Transverse colon (tissue), 4 donors: ENCODE measurements around the gene SETD3. TPM values are rescaled to one million over a fixed set of nuclear protein-coding genes. Genes with fewer than 3 reads are reported as not detected.

ENCODE experiments used
- DNase-seq: peaks from one replicate; pipeline ENCODE4 v3.0.0-alpha.2; 2019
- H3K27ac ChIP-seq, 4 donors: fragments of 200-600 bp; sonication (generic); 2 replicates each; pipeline ENCODE4 v1.5.1; 2016 to 2018; ENCODE audit warnings: inconsistent platforms in 4 of 4
- H3K27me3 ChIP-seq: fragments of 200-600 bp; sonication (generic); 2 replicates; pipeline ENCODE4 v1.5.1; 2017; ENCODE audit warnings: inconsistent platforms
- H3K36me3 ChIP-seq, 4 donors: fragments of 200-600 bp; sonication (generic); 2 replicates each; pipeline ENCODE4 v1.5.1; 2017 to 2019; ENCODE audit warnings: inconsistent platforms in 4 of 4
- H3K4me1 ChIP-seq, 4 donors: fragments of 200-600 bp; sonication (generic); 2 replicates each; pipeline ENCODE4 v1.5.1; 2017 to 2020; ENCODE audit warnings: inconsistent platforms in 4 of 4
- H3K4me3 ChIP-seq, 4 donors: fragments of 200-600 bp; sonication (generic); 1 replicate in 1 of 4; 2 replicates in 3 of 4; pipeline versions ENCODE4 v1.5.1 to v1.6.1; 2017 to 2019; ENCODE audit warnings: inconsistent platforms in 4 of 4
- H3K9me3 ChIP-seq, 2 donors: fragments of 200-600 bp; sonication (generic); 2 replicates each; pipeline ENCODE4 v1.5.1; 2017 to 2019; ENCODE audit warnings: inconsistent platforms in 2 of 2
- CTCF ChIP-seq, 5 experiments: fragments of 200-600 bp in 3 of 5; fragments of 450-650 bp in 2 of 5; sonication (generic) in 3 of 5; IDR thresholded peaks; 1 replicate in 2 of 5; 2 replicates in 3 of 5; pipeline ENCODE4 v1.5.1; 2016 to 2017; ENCODE audit warnings: antibody characterized with exemption in 5 of 5, inconsistent platforms in 3 of 5, mild to moderate bottlenecking in 2 of 5, moderate library complexity in 1 of 5
- EP300 ChIP-seq: sonication (generic); formaldehyde crosslinking; IDR thresholded peaks from one replicate; pipeline ENCODE4 v1.6.1; 2017; ENCODE audit warnings: antibody characterized with exemption, low read depth
- POLR2A ChIP-seq: fragments of 450-650 bp; IDR thresholded peaks from one replicate; pipeline ENCODE4 v1.6.1; 2016; ENCODE audit warnings: antibody characterized with exemption, mild to moderate bottlenecking, moderate library complexity
- POLR2AphosphoS5 ChIP-seq, 3 donors: sonication (generic); formaldehyde crosslinking; IDR thresholded peaks; one replicate each; pipeline ENCODE4 v1.6.1; 2016; ENCODE audit warnings: antibody characterized with exemption in 3 of 3
- WGBS, 2 donors: methylation state at CpG; one replicate each; pipeline ENCODE4 v1.1.5; 2018; ENCODE audit warnings: low coverage in 1 of 2; 5-methylcytosine and 5-hydroxymethylcytosine counted together
- in situ Hi-C, 4 donors: fragments of 200-750 bp; cut with MboI; loops; one replicate each; pipeline versions ENCODE4 v1.15.0 to v1.15.1; 2017; ENCODE audit warnings: low sequenced_read_pairs in 3 of 4, low pct_ligation_motif_present in 1 of 4, low pct_unique_long_range_greater_than_20kb in 1 of 4
- intact Hi-C: fragments of 100-400 bp; cut with DNase I; formaldehyde crosslinking; loops from one replicate; pipeline ENCODE4 v1.15.1; 2023; ENCODE audit warnings: low total_unique reads
- total RNA-seq, 4 donors: library from RNA; depleted of rRNA; stranded (reverse); fragments of >200 nt; gene quantifications; one replicate each; pipeline ENCODE4 v1.1.0, GENCODE V29; 2016

The SETD3 gene
- total RNA-seq, 4 donors from 2014 or later, result 50.1 to 224 (median 68.8) TPM

GRCh38 chr14:99359906-99360305 lies 120.8 kb downstream of the SETD3 start:
- intact Hi-C loops (no loop called here), in situ Hi-C loops (no loop called here)
- Histone ChIP-seq H3K4me1 (no peaks in the 10 kb centered on the region), H3K4me3 (no peak overlapping the region), H3K9me3 (no peaks in the 10 kb centered on the region), H3K27ac (no peak overlapping the region), H3K27me3 (no peaks in the 10 kb centered on the region), H3K36me3 (no peaks in the 10 kb centered on the region)
- TF ChIP-seq CTCF (IDR thresholded peaks at IDR 0.05) (no peak), EP300 (no peak), POLR2A (no peak), POLR2AphosphoS5 (IDR thresholded peaks at IDR 0.05) (no peak)
- WGBS, 2 donors, result 82 to 90% methylated on average over 4 to 5 of the region's 5 CpGs
- DNase-seq, result no peak

DNA sequence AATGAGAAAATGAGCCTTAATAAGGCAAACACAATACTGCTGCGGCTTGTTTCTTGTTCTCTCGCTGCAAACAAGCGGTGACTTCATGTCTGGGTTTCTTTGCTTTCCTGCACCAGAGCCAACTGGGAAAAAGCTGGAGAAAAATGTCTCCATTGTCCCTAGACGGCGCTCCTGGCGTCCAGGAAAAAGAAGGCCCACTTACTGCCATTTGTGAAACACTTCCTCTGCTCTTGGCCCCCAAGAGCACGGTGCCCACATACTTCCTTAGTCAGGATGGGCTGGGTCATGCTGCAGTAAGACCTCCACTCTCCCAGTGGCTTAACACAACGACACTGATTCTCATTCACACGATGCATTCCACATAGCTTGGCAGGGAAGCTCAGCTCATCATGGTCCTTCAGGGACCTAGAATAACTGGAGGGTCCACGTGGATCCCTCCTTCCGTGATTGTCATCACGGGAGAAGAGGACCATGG lies 122.7 kb downstream of the SETD3 start:
- TF ChIP-seq POLR2AphosphoS5 (IDR thresholded peaks at IDR 0.05) (no peak), POLR2A (no peak), EP300 (no peak), CTCF (IDR thresholded peaks at IDR 0.05) (no peak)
- intact Hi-C loops, result no loop called here

DNA sequence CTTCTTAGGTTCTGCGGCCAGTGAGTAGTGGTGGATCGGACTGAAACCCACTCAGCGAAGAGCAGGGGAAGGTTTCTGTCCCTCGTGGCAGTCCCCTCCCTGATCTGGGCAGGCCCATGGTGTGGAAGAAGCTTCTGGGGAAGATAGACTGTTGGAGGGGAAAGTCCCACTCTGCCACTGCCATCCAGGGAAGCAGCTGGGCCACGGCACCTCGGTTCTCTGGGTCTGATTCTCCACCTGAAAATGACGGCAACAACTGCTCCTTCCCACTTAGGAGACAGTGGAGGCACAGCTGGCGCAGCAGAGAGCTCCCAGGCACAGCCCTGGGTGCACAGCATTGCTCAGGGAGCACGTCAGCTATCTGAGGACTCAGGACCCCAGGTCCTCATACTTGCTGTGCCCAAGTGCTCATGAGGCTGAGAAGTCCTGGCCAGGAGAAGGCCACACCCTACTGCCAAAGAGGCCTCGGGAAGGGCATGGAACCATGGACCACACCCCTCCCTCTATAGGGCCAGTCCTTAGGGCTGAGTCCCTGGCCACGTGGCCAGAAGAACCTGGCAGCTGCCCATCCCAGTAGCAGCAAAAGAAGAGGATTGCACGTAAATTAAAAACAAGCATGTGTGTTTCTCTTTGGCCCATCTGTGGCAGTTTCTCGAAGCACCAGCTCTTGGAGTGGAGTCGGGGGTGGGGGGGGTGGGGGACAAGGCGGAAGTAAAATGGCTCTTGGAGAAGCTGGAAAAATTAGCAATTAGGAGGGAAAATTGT lies 123.3 kb downstream of the SETD3 start:
- in situ Hi-C loops, result no loop called here
- 69 to 73% methylated on average over 4 to 15 of the region's 15 CpGs for WGBS, 2 donors
- no peak for TF ChIP-seq EP300
- TF ChIP-seq POLR2A, result no peak
- TF ChIP-seq CTCF (IDR thresholded peaks at IDR 0.05), result no peak
- no peak for TF ChIP-seq POLR2AphosphoS5 (IDR thresholded peaks at IDR 0.05)

More for the DNA sequence above, 122.7 kb downstream of the SETD3 start:
- no peaks in the 10 kb centered on the region for H3K36me3 ChIP-seq
- H3K9me3 ChIP-seq, result no peaks in the 10 kb centered on the region
- H3K4me1 ChIP-seq, result no peaks in the 10 kb centered on the region
- WGBS, 2 donors, result 73 to 92% methylated on average over 3 to 12 of the region's 12 CpGs
- H3K27me3 ChIP-seq, result no peaks in the 10 kb centered on the region
- no peak overlapping the region for H3K4me3 ChIP-seq
- no peak for DNase-seq
- no peak overlapping the region for H3K27ac ChIP-seq
- in situ Hi-C loops, result no loop called here

GRCh38 chr14:99356031-99356608 lies 124.5 kb downstream of the SETD3 start:
- no peak for DNase-seq
- Histone ChIP-seq H3K4me3 (no peak overlapping the region), H3K36me3 (no peaks in the 10 kb centered on the region), H3K27me3 (no peaks in the 10 kb centered on the region), H3K4me1 (no peaks in the 10 kb centered on the region), H3K9me3 (no peaks in the 10 kb centered on the region), H3K27ac (no peak overlapping the region)
- TF ChIP-seq POLR2AphosphoS5 (IDR thresholded peaks at IDR 0.05), result no peak
- TF ChIP-seq POLR2A, result no peak
- no peak for TF ChIP-seq CTCF (IDR thresholded peaks at IDR 0.05)
- TF ChIP-seq EP300, result no peak
- in situ Hi-C loops, result no loop called here
- intact Hi-C loops, result no loop called here
- 87 to 96% methylated on average over 7 to 15 of the region's 15 CpGs for WGBS, 2 donors

More for the DNA sequence above, 123.3 kb downstream of the SETD3 start:
- DNase-seq, result no peak
- Histone ChIP-seq H3K27me3 (no peaks in the 10 kb centered on the region), H3K36me3 (no peaks in the 10 kb centered on the region), H3K27ac (no peak overlapping the region), H3K4me3 (no peak overlapping the region), H3K4me1 (no peaks in the 10 kb centered on the region), H3K9me3 (no peaks in the 10 kb centered on the region)
- intact Hi-C loops, result no loop called here
